Measurements from ENCODE around the gene ADAM10.

ADAM10 gene

DNA sequence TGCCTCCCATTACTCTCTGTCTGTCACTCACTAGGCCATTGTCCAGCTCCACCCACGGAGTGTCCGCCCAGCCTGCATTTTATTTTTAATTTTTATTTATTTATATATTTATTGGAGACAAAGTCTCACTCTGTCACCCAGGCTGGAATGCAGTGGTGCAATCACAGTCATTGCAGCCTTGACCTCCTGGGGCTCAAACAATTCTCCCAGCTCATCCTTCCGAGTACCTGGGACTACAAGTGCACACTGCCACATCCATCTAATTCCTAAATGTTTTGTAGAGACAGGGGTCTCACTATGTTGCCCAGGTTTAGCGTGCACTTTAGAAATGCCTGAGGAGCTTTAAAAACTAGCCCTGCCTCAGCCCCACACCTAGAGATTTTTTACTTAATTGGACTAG, 176.2 kb downstream of the ADAM10 start:
- no peak for DNase-seq

DNA sequence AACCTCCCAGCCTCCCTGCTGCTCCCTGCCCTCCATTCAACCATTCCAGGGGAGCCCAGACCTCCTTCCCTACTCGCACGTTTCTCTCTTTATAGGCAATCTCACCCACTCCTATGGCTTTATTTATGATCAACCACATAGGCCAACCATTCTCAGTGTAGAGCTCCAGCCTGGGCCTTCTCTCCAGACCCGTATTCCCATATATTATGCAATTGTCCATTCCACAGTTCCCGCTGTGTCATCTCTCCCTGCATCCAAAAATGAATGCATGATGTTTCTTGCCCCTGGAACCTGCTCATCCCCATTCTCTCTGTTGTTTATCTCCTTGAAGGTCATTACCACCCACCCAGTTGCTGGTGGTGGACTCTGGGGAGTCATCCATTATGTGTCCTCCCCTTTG, 177.0 kb downstream of the ADAM10 start:
- no peak for DNase-seq

DNA sequence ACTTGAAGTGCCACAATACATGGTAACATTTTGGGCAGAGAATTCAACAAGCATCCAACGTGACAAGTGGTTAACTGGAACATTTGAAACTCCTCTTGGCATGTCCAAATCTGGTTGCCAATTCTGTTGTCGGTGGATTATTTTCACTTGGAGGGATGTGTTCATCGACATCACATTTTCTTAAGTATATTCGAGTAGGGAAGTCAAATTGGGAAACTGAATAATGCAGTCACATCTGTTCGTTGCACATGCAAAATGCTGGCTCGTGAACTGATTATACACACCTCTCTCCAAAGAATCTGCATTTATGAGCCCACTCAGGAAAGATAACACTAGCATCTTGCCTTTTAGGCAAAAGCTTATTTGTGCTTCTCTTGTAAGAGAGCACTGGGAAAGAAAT, 178.0 kb downstream of the ADAM10 start:
- DNase-seq: no peak

DNA sequence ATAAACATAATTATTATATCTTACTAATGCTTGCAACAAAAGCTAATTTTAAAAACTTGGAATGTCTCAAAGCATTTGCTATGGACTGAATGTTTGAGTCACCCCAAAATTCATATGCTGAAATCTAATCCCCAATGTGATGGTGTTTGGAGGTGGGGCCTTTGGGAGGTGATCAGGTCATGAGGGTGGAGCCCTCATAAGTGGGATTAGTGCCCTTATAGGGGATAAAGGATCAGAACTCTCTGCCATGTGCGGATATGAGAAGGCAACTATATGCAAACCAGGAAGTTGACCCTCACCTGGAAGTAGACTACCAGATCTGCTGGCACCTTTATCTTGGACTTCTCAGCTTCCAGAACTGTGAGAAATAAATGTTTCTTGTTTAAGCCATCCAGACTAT, 180.1 kb downstream of the ADAM10 start:
- no peak for DNase-seq

DNA sequence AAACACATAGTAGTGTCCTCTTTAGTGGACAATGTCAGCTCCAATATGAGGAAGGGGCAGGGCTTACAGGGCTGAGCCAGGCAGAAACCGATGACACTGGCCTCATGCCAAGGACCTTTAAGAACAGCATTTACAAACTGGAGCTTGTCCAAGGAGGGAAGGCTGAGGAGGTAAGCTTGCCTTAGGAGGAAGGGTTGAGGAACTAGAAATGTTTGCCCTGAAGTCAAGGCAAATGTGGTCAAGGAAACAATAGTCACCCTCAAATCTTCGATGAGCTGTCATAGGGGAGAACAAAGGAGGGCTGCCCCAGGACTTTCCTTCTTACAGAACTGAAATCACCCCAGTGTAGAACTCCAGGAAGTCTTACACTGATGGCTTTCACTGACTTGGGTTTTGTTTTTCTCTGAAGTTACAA, 181.3 kb downstream of the ADAM10 start:
- DNase-seq: peak; percentile 62

DNA sequence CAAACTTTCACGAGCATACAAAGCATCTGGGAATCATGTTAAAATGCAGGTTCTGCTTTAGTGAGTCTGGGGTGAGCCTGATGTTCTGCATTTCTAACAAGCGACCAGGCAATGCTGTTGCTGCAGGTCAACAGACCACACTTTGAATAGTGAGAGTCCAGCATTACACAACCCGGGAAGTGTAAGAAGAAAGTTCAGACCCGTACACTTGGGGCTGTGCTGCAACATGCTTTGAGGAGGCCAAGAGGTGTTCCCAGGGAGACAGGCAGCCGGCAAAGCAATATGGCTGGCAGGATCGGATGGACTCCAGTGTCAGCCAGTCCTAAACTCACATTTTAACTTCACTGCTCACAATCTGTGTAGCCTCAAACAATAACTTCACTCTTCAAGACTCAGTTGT, 183.5 kb downstream of the ADAM10 start:
- DNase-seq: no peak

DNA sequence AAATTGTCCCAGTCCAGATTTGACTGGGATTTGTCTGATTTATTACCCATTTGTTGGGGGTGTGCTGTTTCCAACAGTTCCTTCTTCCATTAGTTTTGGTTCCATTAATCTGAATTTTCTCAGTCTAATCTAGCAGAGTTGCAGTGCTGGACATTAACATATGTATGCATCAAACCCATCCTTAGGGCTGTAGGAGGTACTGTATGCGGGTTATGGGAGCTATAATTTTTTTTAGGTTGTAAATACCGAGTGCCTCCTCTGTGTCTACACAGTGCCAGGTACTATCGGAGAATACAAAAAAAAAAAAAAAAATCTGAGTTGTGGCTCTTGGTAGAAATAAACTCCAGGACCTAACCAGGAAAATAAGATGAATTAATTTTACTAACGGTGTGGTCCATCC, 183.9 kb downstream of the ADAM10 start:
- DNase-seq: no peak

DNA sequence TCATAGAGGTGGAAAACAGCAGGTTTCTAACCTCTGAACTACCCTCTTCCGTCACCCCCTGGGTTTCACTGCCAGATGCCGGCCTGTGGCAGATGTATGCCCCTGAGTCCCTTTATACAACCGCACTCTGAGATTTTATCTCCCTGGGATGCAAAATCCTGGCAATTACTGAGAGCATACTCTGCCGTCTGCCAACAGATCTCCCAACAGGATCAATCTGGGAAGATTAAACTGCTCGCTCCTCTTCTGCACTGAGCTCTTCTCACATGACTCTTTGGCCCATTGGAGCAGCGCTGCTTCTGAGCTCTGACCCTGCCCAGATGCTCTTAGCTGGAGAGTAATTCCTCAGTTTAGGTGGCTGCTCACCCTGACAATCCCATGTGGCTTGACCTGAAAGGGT, 184.5 kb downstream of the ADAM10 start:
- no peak for DNase-seq

DNA sequence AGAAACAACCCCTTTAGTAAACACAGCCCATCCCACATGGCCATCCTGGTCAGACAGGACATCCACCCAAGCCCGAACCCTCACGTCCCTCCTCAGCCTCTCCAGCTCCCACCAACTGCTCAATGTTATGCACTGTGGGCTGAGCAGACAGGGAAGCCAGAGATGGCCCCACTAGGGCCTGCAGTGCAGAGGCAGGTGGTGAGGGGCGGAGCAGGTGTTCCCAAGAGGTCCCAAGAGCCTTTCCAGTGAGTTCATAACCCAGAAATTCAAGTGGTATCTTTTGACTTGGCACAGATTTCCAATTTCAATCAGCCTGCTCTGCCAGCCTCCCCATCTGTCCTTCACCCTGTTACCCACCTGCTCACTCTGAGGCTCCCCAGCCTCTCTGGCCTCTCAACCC, 187.4 kb downstream of the ADAM10 start:
- no peak for DNase-seq

DNA sequence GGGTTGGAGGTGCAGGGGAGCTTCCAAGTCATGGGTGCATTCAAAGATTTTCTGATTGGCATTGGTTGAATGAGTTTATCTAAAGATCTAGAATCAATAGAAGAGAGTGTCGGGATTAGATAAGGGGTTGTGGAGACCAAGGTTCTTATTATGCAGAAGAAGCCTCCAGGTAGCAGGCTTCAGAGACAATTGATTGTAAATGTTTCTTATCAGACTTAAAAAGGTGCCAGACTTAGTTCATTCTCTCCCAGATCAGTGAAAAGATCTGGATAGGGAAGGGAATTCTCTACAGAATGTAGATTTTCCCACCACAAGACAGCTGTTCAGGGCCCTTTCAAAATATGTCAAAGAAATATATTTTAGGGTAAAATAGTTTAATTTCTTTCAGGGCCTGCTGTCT, 188.2 kb downstream of the ADAM10 start:
- no peak for DNase-seq

DNA sequence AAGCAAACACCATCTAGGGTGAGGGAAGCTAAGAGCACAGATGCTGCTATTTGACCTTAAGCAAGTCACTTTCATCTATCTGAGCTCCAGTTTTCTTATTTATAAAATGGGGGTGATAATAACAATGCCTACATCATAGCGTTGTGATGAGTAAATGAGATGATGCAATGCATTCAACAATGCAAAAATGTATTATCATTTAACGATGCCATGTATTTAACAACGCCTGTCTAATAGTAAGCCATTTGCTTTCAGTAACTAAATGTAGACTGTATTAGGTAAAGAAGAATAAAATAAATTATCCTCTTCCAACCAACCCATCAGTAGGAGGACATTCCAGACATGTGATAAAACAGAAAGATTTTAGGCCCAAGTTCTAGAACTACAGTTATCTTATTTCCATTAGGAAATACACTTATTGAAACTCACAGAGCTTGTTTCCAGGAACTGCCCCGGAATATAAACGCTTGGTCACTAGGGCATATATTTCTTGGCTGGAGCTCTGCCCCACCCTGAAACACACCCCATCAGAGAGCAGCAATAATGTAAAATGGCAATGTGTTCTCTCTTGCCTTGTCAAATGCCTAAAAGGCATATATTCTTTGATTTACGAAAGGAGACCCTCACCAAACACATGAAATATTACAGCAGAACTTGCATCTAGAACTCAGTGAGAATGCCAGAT, 189.5 kb downstream of the ADAM10 start:
- DNase-seq: no peak

DNA sequence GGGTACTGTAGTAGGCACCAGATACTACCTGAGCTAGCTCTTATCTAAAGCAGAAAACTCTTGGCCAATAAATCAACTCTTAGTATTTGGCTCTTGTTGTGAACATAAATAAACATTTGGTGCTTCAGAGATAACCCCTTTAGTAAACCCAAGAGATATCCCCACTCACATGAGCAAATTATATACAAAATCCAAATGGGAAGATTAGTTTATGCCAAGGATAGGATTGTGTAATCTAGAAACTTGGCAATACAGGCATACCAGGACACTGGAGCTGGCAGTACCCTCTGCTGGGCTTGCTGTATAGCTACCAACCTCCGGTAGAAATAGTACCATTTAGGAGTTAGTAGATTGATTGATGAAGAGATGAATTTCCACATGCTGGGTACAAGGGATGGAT, 190.7 kb downstream of the ADAM10 start:
- DNase-seq: no peak

DNA sequence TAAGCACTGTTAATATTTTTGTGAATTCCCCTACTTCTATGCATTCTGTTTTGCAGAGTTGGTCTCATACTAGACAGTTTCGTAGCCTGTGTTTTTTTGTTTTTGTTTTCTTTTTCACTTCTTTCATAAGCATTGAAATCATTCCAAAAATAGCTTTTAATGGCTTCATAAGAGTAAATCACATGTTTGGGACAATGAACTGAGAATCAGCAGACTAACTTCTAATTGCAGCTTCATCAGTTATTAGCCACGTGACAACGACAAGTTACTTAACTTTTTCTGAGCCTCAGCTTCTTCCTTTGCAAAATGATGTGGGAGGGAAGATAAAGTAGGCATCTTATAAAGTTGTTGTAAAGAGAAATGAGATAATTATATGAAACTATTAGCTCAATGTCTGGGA, 193.0 kb downstream of the ADAM10 start:
- no peak for DNase-seq

DNA sequence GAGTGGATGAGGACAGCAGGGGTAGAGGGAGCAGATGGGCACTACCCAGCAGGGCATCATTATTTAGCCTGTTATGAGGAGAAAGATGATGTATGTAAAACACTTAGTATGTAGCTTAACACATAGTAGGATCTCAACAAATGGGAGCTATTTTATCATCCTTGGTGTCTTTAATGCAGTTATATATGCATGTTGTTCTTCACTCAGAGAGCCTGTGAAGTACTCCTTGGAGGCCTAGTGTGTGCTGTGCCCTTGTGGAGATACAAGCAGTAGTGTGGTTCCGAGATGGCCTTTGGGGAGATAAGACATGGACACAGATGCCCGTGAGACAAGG, 193.5 kb downstream of the ADAM10 start:
- DNase-seq: no peak

DNA sequence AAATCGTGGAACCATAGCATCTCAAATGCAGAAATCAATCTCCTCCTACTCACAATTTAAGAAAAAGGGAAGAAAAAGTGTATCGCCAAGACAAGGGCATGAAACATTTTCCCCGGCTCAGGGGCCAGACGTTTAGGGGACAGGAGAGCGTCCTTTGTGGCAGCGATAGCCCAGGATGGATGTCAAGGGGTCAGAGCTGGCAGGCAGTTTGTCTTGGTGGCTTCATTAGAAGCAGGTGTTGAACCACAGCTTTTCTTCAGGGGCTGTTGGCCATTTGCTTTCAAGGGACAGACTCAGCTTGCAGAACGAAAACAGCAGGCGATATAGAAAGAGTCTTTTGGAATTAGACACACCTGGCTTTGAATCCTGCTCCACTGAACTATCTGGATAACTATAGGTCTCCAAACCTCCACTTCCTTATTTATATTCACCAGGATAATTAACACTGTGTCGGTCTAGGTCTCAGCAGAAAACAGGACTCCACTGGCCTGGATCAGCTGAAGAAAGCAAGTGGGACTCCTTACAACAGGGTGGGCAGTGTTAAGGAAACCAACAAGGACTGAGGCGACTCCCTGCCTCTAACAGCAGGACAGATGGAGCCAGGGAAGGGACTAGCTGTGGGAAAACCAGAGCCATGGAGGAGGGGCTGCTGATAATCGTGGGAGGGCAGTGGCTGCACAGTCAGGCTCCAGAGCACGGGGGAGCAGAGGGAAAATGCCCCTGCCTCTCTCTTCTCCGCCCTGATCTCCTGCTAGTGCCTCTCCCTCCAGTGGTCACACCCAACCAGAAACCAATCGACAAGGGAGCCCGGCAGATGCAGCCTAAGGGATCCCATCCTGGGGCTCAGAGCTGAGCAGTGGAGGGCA, 194.1 kb downstream of the ADAM10 start:
- no peak for DNase-seq

DNA sequence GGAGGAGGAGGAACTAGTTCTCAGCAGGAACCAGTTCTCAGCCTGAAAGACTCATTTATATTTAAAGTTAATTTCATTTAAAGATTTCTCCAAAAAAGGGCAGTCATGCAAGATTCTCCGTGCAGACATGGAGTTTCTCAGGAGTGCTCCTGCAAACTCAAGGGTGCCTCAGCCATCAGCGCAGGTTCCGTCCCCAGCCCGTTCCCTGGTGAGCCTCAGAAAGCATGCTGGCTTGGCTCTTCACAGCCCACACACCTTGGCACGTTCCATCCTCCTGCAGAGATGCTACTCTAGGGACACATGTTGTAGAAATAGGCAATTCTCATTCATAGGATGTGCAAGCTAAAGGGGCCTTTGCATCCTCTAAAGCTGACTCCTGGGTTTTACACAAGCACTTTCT, 194.7 kb downstream of the ADAM10 start:
- no peak for DNase-seq

DNA sequence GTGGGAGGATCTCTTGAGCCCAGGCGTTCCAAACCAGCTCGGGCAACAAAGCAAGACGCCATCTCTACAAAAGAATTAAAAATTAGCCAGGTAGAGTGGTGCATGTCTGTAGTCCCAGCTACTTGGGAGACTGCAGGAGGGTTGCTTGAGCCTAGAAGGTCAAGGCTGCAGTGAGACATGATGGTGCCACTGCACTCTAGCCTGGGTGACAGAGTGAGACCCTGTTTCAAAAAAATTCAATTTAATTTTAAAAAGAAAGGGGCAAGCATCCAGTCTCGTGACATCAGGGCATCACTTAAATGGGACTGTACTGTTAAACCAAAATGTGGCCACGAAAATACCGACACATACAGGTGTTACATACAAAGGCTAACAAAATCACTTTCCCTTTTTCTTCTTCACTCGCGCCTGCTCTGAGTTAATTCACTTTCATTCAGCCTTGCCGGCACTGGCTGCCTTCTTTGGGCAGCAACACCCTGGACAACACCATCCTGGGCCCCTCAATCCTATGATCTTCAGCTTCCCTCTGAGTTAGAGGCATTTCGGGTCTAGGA, 196.1 kb downstream of the ADAM10 start:
- no peak for DNase-seq

DNA sequence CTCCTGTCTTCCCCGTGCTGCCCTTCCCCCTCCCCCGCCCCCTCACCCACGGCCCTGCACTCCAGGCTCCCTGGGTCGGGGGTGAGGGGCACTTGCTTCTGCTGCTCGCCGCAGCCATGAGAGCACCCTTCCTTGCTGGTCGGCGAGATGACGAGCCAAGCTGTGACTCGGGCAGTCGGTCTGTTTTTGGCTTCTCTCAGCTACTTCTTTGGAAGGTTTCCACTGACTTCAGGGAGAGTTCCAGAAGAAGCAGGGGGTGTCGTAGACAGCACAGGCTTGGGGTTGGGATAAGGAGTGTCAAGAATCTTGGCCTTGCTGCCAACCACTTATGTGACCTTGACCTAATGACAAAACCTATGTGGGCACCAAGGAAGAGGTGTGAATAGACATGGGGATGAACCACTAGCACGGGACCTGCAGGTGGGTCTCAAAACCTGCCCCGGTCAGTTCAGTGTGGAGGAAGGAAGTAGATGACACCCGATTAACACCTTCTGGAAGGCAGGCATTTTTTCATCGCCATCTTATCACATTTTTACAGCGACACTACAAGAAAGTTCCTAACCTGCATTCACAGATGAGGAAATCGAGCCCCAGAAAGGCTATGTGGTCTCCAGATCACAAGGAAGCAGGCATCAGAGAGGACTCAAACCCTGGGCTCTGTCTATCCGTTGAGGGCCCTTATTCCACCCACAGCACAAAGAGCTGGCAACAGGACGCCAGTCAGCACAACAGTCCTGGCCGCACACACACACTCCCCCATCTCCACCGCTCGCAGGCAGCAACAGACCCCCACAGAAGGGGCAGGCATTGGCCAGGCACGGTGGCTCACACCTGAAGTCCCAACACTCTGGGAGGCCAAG, 196.8 kb downstream of the ADAM10 start:
- DNase-seq: no peak

DNA sequence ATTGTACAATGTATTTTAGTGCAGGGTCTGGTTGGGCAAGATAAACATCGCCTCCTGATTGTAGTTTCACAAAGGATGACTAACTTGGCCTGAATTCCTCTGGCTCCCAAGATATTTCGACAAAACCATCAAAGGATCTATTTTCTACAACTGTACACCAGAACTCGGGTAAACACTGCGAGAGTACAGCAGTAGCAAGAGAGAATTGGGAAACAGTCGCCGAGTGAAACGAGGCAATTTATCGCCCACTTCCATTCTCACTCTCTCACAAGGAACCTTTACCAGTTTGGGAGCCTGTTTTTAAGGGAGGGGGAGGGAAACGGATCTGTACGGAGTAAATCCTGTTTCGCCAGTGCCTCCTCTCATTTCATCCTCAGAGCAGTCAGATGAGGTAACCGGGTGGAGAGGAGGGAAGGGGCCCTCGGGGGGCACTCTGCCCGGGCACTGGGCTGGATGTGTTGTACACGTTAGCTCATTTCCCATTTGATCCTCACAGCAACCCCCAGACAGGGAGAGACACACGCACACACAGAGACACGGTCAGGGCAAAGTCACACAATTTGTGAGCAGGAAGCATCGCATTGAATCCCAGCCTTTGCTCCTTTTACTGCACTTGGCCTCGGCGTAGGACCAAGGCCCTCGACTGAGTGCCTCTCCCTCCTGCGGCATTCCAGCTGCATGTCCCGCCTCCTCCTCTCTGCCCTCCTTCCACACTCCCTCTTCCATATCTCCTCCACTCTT, 197.6 kb downstream of the ADAM10 start:
- DNase-seq: no peak

DNA sequence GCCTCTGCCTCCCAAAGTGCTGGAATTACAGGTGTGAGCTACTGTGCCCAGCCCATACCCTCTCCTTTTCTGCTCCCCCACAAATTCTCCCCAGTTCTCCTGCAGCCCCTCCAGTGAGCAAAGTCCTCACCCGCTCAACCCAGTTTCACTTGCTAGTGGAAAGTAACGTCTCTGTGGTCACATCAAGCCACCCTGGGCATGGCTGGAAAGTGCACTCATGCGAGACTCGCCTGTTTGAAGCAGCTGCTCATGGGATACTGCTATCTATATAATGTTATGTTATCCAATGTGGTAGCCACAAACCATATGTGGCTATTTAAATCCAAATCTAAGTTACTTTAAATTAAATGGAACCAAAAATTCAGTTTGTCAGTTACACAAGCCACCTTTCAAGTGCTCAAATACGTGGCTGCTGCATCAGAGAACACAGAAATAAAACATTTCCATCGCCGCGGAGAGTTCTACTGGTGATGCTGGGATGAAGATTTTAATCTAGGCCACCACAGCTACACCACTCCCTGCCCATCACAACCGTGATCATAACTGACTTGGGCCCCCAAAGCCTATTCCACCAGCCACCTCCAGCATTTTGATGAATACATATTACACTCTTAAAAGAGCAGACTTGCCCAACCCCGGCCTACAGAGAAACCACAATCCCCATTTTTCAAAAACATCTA, 198.3 kb downstream of the ADAM10 start:
- DNase-seq: no peak

DNA sequence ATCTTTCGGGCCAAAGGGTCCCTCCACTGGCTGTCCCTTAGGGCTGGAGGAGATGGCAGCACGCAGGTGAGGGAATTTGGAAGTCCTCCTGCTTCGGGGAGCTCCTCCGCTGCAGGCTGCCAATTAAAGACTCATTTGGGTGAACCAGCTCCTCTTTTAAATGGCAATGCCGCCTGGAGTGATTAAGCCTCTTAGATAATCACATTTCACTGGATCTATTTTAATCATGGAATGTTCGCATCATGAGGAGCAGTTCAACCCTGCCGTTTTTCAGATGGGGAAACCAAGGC, 199.8 kb downstream of the ADAM10 start:
- no peak for DNase-seq

DNA sequence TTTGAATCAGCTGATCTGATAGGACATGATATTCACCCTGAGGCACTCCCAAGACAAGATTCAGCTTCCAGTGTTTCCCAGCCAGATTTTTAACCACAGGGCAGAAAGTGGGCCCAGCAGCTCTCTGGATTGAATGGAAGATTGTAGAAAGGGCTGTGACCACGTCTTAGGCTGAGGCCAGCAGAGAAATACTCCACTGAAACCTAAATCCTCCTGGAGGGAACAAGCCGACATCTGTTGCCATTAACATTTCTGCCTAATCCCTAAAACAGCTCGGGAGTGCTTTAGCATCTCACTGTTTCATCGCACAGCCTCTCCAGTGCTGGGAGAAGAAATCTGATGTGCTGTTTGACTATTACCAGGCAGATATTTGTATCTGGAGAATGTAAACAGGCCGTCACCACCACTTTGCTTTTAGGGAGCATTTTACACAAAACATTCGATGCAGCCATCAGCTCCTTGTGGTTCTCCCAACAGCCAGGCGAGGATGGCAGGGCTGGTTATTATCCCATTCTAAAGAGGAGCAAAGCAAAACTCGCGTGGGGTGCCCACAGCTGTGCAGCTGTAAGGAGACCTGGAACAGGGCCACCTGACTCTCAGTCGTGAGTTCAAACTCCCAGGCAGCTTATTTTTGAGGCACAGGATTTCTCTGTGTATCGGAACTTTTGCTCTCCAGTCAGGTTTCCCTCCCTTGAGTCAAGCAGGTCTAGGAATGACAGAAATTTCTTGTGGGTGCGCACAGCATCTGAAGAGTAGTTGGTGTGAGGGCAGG, 200.3 kb downstream of the ADAM10 start:
- no peak for DNase-seq

All from NCI-H2029 (cell line).